Fibroblast of skin of right biceps (primary cell): ENCODE measurements around the gene NPHS1.
"Not testable (repeated sequence)": the region's sequence is repeated elsewhere in the genome, so short reads cannot be mapped to it uniquely, and the experiment has no call there.

ENCODE experiments used
- DNase-seq: peaks from one replicate; pipeline ENCODE4 v3.0.0-alpha.2; 2013

The NPHS1 gene

DNA sequence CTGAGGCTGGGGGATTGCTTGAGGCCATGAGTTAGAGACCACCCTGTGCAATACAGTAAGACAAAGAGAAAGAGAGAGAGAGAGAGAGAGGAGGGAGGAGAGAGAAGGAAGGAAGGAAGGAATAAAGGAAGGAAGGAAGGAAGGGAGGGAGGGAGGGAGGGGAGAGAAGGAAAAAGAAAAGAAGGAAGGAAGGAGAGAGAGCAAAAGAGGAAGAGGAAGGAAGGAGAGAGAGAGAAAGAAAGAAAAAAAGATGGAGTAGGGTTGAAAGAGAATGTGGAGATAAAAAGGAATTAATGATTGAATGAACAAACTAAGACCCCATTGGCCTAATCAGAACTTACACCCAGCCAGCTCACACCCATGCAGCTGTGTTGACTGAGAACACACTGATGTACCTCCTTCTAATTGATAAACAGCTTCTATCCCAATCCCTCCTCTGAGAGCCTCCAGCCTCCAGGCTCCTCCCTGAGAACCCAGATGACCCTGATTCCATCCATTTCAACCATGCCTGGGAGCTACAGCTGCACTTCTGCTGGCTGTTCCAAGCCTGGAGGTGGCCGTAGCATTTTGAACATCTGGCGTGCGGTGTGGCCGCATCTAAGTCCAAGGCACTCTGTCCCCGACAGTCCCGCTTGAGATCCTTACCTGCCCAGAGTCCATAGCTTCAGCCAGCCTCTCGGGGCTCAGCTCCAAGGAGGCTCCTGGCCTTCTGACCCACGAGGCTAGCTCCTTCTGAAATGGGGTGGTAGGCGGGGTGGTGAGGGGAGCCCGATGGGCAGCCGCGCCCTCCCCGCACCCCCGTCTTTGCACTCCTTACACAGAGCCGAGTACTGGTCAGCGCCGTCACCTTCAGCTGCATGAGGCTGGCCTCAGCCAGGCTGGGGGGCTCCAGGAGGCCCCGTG lies 40.7 kb downstream of the NPHS1 start:
- DNase-seq: no peak

DNA sequence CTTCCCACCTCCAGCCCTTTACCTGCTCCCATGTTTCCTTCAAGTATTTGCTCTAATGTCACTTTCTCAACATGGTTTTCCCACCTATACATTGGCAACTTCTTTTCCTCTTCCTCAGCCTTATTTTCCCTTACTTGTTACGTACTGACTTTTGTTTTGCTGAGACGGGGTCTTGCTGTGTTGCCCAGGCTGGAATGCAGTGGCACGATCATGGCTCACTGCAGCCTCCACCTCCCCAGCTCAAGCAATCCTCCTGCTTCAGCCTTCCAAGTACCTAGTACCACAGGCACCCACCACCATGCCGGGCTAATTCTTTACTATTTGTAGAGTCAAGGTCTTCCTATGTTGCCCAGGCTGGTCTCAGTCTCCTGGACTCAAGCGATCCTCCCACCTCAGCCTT lies 44.7 kb downstream of the NPHS1 start:
- DNase-seq: no peak

GRCh38 chr19:35806597-35806996 lies 45.7 kb downstream of the NPHS1 start:
- DNase-seq: no peak

DNA sequence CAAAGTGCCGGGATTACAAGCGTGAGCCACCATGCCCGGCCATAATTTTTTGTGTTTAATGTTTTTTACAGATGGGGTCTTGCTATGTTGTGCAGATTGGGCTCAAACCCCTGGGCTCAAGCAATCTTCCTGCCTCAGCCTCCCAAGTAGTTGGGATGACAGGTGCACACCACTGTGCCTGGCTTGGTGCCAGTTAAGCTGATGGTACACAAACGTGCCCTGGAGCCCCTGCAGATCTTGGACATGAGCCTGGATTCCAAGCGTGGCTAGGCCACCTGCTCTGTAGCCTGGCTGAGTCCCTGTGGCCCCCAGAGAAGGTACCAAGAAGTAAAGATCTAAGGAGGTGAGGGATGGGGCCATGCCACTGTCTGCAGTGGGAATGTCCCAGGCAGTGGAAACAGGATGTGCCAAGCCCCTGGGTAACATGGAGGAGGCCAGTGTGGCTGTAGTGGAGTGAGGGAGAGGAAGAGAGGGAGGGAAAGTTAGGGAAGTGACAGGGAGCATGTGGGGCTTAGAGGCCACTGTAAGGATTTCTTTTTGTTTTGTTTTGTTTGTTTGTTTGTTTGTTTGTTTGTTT lies 46.7 kb downstream of the NPHS1 start:
- DNase-seq: no peak

GRCh38 chr19:35801828-35802227 lies 50.5 kb downstream of the NPHS1 start:
- DNase-seq: no peak

DNA sequence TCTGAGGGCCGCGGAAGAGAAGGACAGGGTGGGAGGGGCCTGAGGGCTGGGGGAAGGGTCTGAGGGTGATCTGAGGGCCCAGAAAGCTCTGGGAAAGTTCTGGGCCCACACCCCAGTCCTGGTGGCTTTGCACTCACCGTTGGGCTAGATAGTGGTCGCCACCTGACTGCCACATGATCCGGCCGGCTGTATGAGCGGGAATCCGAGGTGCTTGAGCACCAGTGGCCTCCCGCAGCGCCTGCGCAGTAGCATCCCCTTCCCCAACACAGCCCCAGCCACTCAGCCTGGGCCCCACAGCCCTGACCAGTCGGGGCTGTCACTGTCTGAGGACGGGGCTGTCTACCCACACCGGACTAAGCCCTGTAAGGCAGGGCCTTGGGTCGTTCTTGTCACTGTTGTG lies 54.6 kb downstream of the NPHS1 start:
- DNase-seq: no peak

- no peak for DNase-seq
These were observed 55.4 kb downstream of the NPHS1 start for GRCh38 chr19:35796645-35797542.

GRCh38 chr19:35795564-35795963 lies 56.7 kb downstream of the NPHS1 start:
- DNase-seq: not testable (repeated sequence)

DNA sequence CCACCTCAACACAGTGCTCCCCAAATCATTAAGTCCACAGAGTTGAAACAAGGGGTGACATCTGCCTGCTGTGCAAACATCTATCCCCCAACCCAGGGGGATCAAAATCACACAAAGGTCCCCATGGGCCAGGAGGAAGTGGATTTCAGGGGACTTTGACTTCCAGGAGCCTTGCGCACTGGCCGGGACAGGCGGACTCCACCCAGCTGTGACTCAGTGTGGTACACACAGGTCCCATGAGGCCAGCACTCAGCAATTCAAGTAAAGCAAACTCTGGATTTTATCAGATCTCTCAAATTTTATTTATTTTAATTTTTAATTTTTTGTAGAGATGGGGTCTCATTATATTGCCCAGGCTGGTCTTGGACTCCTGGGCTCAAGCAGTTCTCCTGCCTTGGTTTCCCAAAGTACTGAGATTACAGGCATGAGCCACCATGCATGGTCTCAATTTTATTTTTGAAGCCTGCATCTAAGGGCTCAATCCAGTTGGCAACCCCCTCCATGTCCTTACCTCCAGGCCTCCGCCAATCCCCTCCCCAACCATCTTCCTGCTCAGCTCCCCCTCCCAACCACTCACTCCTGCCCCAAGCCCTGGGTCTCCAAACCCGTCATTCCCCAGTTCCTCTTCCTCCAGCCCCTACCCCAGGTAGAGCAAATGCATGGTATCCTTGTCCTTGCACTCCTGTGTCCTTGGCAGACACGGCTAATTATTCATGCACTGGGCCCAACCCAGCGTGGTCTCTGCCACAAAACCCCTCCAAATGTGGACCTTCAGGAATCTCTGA lies 58.7 kb downstream of the NPHS1 start:
- no peak for DNase-seq

DNA sequence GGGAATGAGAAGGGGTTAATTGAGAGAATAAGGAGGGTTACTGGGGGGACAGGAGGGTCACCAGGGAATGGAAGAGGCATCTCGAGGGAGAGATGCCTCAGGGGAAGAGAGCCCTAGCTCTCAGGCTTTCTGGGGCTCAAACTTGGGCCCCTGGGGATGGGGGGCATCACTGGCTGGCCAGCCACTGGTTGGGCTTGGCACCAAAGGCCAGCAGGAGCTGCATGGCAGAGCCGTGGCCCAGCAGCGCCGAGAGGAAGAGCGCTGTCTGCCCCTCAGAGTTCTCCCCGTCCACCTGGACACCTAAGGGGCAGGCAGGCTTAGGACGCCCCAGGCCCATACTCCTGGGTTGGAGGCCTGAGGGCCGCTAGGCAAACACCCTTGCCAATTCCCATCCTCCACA lies 59.4 kb downstream of the NPHS1 start:
- no peak for DNase-seq

DNA sequence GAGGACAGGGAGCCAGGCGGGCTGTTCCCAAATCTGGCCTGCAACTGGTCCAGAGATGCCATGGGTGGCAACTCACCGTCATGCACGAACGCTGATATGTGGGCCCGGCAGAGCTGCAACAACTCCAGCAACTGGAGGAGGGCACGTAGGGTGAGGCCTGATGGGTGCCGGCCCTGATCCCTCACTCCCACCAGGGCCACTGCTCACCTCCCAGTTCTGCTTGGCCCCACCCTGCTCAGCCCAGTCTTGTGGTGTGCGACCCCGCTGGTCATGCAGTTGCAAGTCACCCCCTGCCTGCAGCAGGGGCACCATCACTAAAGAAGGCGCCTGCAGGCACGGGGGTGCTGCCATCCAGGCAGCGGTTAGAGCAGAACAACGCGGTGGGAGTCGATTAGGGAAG lies 60.0 kb downstream of the NPHS1 start:
- DNase-seq: no peak

DNA sequence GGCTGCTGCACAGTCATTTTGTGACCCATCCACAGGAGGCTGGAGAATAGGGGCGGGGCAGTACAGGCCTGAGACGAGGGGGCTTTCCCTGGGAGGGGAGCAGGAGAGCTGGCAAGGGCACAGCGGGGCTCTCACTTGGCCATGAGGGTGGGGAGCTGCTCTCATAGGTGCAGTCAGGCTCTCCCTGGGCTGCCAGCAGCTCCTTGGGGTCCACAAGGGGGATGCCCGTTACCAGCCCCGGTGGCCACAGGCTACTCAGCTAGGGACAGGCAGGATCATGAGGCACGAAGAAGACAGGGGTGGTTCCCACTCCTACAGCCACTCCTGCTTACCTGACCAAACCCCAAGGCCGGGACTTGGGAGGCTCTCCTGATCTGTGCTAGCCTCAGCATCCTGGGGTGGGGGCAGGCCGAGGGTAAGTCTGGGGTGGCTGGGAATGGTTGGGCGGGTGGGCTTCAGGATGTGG lies 60.5 kb downstream of the NPHS1 start:
- no peak for DNase-seq

DNA sequence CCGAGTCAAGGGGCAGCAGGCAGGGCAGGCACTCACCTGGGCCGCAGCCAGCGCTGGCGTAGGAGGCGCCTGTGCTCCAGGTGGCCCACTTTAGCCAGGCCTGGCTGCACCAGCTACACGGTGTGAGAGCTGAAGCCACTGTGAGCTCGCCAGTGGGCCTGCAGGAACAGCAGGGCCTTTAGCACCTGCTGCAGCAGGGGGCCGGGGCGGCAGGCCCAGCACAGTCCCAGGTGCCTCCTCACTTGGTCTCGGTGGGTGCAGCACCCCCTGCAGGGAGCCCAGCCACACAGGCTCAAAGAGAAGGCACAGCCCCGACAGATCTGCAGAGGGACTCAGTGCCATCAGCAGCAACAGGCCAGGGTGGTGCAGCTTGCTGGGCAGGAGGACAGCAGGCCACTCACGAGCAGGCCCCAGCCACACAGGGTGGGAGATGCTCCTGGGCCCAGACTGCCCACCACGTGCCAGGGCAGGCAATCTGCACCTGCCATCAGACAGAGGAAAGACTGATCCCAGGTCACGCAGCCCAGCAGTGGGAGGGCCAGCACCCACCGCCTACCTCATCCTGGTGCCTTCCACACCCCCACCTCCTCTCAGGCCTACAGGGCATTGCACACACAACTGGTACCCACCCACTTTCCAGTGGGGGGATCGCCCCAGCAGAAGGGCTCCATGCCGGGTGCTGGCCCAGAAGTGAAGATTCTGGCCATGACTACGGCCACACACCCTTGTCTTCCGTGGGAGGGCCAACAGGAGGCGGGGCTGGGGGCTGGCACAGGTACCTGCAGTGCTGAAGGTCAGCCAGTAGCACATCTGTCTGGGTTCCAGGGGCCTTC lies 61.1 kb downstream of the NPHS1 start:
- no peak for DNase-seq

GRCh38 chr19:35789978-35790944 lies 62.0 kb downstream of the NPHS1 start:
- DNase-seq: no peak

DNA sequence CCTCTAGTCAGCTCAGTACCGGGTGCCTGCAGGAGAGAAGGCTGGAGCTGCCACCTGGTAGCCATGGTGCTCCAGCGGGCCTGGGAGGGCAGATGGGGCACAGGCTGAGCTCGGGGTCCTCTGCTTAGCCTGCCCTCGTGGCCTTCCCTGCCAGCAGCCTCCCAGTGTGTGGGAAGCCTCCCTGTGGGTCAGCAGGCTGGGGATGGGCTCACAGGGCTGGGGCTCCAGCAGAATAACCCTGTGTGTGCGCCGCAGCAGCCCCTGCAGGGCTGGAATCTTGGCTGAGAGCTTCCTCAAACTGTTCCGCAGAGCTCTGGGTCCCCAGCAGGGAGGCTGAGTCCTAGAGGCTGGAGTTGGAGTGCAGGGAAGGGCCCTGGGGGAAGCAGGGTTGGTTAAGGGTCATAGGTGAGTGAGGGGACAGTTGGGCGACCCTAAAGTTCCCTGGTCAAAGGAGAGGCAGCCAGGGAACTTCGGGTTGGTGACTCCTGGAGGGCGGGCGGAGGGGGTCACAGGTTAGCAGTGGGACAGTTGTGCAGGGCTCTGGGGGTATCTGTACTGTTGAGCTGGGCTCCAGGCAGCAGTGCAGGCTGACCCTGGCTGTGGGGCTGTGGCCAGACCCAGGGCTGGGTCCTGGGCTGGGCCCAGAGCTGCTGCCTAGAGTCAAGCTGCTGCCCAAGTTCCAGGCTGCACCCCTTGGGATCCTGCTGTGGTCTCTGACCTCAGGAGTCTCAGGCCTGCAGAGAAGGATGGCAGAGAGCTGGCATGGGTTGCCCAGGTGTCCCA lies 62.9 kb downstream of the NPHS1 start:
- no peak for DNase-seq

GRCh38 chr19:35788205-35788960 lies 63.9 kb downstream of the NPHS1 start:
- no peak for DNase-seq

GRCh38 chr19:35787227-35787799 lies 65.0 kb downstream of the NPHS1 start:
- DNase-seq: no peak
